HG03139 (cell line): Measurements from ENCODE around the gene RO60.
"Not testable (repeated sequence)": the region's sequence is repeated elsewhere in the genome, so short reads cannot be mapped to it uniquely, and the experiment has no call there.

Source experiments
- ATAC-seq: cut with Tn5 transposase; IDR thresholded peaks from one replicate; pipeline ENCODE4 v1.9.1; 2021; ENCODE audit not compliant: unreplicated experiment

The RO60 gene

GRCh38 chr1:193059282-193060114 lies at the start of gene RO60, which contains the start of gene UCHL5:
RO60 (plus strand) TSS chr1:193059612; CDS start chr1:193069055, 9,443 bp downstream.
UCHL5 (minus strand) TSS chr1:193059360; CDS start chr1:193059260, 100 bp downstream.
- ATAC-seq, result peak; percentile 95

- no peak for ATAC-seq
Measured at GRCh38 chr1:193011406-193011805, 48.0 kb upstream of the RO60 start.

- no peak for ATAC-seq
Measured at GRCh38 chr1:193013005-193013404, 46.4 kb upstream of the RO60 start.

- no peak for ATAC-seq
Measured at GRCh38 chr1:193013707-193014106, 45.7 kb upstream of the RO60 start.

DNA sequence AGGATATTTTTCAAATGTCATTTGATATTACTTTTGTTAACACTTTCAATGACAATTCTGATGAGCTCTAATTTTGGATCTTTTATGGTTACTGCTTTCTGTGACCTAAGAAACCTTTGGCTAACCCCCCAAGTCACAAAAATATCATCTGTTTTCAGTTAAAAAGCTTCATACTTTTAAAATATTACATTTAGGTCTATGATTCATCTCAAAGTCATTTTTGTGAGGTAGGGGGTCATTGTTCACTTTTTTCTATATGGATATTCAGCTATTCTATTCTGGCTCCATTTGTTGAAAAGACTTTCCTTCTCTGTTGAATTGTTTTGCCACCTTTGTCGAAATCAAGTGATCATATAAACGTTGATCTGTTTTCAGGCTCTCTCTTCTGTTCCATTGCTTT lies 45.0 kb upstream of the RO60 start:
- no peak for ATAC-seq

GRCh38 chr1:193016788-193017187 lies 42.6 kb upstream of the RO60 start:
- no peak for ATAC-seq

DNA sequence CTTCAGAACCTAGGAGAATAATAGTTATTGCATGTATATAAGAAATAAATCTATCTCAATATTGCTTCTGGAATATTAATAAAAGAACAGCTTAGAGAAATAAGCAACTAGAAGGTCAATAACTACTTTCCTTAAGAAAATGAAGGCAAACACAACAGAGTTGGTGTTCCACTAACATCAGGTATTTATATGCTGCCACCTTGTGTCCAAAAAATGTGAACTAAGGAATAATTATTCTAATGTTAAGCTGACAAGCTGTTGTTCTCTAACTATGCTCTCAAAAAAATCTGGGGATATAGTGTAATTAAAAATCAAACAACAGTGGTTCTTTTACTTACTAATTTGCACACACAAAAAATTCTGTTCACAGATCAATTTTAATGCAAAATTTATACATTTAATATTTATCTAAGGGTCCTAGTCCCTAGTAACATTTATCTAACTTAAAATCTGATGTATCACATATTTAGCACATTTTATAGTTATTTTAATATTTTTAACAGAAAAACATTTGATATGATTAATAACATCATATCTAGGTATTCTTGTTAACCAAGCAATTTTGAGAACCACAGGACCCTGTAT lies 39.9 kb upstream of the RO60 start:
- ATAC-seq, result peak; percentile 75

DNA sequence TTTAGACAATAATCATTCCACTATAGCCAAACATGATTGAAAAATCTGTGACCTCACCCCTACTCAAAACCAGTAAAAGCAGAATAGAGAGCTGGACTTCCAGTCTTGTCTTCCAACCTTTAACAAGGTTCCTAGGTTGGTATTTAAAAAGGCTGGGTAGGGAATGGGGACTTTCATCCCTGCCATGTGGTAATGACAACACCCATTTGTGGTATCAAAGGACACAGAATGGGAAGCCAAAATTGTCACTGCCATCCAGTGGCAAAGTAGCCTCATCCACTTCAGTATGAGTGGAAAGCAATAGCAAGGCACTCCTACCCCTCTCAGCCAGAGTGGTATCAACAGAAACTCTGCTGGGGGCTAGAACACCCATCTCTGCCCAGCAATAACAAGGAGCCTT lies 34.2 kb upstream of the RO60 start:
- ATAC-seq, result no peak

DNA sequence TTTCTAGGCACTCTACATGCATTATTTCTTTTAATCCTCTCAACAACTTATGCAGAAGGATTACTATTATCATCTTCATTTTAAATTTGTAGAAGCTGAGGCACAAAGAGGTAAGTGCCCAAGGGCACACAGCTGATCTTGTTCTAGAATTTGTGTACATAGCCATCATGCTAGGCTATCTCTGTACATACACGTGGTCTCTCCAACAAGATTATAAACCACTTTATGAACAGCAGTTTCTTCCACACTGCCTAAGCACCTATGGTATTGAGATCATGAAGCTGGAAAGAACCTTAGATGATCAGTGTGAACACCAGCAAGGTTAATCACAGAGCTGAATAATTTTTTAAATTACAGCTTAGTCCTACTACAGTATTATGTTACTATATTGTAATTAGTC lies 29.1 kb upstream of the RO60 start:
- no peak for ATAC-seq

DNA sequence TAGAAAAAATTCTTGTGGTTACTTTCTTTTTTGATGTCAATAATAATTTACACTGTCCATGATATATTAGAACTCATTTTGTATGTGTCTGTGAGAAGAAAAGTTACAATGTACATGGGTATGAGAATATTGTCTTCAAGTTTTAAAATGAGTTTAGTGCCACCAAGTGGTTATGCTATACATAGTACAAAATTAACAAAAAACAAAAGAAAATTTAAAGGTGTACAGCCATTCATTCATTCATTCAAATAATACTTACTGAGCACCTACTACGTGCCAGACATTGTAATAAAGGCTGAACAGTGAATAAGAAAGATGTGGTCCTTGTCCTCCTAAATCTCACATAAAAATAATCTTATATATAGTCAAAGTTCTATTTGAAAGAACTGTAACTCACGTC lies 28.0 kb upstream of the RO60 start:
- no peak for ATAC-seq

GRCh38 chr1:193032643-193033427 lies 26.6 kb upstream of the RO60 start:
- ATAC-seq, result not testable (repeated sequence)

- no peak for ATAC-seq
Measured at GRCh38 chr1:193033610-193034009, 25.8 kb upstream of the RO60 start.

- no peak for ATAC-seq
Measured at GRCh38 chr1:193036337-193037047, 22.9 kb upstream of the RO60 start.

DNA sequence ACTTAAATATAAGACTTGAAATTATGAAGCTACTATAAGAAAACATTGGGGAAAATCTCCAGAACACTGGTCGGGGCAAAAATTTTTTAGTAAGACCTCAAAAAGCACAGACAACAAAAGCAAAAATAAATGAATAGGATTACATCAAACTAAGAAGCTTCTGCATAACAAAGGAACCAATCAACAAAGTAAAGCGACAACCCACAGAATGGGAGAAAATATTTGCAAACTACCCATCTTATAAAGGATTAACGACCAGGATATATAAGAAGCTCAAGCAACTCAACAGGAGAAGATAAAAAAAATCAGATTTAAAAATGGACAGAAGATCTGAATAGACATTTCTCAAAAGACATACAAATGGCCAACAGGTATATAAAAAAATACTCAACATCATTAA lies 19.4 kb upstream of the RO60 start:
- ATAC-seq, result no peak

DNA sequence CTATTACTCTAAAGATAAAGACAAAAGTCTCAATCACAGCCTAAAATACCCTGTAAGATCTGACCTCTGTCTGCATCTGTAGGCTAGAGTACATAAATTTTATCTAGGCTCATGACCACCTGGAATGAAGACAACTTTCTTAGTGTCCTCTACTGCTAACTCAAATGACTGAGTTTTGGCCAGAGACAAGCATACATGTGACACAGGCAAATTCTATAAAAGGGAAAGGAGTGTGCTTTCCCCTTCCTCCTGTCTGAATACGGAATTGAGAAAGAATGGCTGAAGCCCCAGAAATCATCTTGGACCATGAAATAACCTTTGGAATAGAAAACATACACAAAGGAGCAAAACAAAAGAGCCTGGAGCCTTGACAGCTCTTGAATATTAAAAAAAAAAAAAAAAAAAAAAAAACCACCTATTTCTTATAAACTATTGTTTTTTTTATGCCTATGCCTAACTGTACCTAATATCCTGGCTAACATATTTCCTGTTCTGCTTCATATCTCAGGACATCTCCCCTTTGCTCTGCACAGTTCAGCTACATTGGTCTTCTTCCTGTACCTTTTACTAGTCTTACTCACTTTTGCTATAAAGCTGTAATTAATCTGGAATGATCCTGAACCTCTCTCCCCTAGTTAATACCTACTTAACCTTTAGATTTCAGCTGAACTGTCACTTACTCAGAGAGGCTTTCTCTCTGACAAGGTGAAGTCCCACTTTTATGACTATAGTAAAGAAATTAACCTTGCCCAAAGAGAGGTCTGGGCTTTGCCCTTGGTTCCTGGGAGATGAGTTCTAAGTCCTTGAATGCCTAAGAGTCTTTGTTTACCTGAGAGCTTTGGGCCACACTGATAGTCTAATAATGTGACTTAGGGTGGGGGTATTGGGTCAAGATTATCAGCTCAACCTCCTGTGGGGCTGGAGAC lies 16.4 kb upstream of the RO60 start:
- no peak for ATAC-seq

DNA sequence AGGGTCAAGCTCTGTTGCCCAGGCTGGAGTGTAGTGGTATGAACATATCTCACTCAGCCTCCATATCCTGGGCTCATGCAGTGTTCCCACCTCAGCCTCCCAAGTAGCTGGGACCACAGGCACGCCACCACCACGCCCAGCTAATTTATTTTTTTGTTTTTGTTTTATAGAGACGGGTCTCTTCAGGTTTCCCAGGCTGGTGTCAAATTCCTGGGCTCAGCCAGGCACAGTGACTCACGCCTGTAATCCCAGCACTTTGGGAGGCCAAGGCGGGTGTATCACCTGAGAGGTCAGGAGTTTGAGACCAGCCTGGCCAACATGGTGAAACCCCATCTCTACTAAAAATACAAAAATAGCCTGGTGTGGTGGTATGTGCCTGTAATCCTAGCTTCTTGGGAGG lies 10.5 kb upstream of the RO60 start:
- ATAC-seq, result not testable (repeated sequence)

DNA sequence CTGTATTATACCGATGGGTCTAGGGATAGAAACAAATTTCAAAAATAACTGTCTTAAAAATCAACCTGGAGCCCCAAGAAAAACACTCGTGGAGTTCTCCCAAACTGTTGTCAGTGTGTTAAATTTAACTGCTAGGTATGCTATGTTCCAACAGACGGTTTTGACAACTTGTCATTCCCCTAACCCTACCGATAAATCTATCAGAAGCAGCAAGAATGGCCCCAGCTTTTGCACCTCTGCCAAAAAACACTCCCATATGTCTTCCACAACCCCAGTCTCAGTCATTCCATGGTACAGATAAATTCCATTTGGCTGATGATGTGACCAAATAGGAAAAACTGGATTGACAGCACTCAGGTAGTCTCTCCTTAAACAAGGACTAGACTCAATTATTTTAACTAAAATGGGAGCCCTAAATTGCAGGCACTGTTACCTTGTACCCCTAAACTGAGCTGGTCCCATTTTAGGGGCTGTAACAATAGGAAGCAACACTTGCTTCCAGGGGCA lies 5.2 kb upstream of the RO60 start:
- ATAC-seq, result no peak

GRCh38 chr1:193058529-193059281 lies 707 bp upstream of the RO60 start:
- peak; percentile 42 for ATAC-seq

DNA sequence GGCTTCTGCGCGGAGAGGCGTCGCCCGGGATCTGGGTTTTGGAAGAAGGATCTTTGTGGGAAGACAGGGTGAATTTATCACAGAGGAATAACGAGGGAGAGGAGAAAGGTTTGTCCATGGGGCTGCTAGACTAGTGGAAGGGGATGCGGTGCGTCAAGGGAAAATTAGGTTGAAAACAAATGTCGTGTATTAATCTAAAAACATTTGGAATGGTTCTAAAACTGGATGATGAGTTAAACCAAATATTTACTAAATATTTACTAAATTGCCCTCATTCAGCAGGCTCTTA lies 647 bp downstream of the RO60 start:
- ATAC-seq, result no peak
